Stimulated activated CD8-positive, alpha-beta memory T cell treated with anti-CD3 and anti-CD28 coated beads, Interleukin-12 subunit alpha, Interleukin-12 subunit beta, amount 100 ng/mL, for 24 hours (primary cell): ENCODE data around the gene THBD.

Experiments used
- DNase-seq: peaks from one replicate; pipeline ENCODE4 v3.0.0-alpha.2; 2020; ENCODE audit errors: extremely low read depth

THBD gene

GRCh38 chr20:23010096-23010495, 39.4 kb downstream of the THBD start:
- DNase-seq: no peak

- DNase-seq: no peak
Observed at GRCh38 chr20:23009636-23010035, 39.8 kb downstream of the THBD start.

GRCh38 chr20:23008667-23009066, 40.8 kb downstream of the THBD start:
- no peak for DNase-seq

GRCh38 chr20:23007886-23008655, 41.4 kb downstream of the THBD start:
- DNase-seq: no peak

GRCh38 chr20:23007462-23007861, 42.0 kb downstream of the THBD start:
- DNase-seq: no peak

GRCh38 chr20:23005776-23006175, 43.7 kb downstream of the THBD start:
- DNase-seq: no peak

- DNase-seq: no peak
Observed at GRCh38 chr20:23003881-23004460, 45.5 kb downstream of the THBD start.

- no peak for DNase-seq
Observed at GRCh38 chr20:23003077-23003635, 46.3 kb downstream of the THBD start.

GRCh38 chr20:23002276-23002675, 47.2 kb downstream of the THBD start:
- no peak for DNase-seq

GRCh38 chr20:23000232-23000947, 49.1 kb downstream of the THBD start:
- DNase-seq: no peak

GRCh38 chr20:22999756-23000155, 49.7 kb downstream of the THBD start:
- no peak for DNase-seq

GRCh38 chr20:22998476-22998875, 51.0 kb downstream of the THBD start:
- DNase-seq: no peak

- no peak for DNase-seq
Observed at GRCh38 chr20:22995923-22996322, 53.5 kb downstream of the THBD start.
